Testis (tissue), 3 donors: ENCODE measurements around the gene ME1. TPM values are rescaled to one million over a fixed set of nuclear protein-coding genes. Genes with fewer than 3 reads are reported as not detected.
A peak's percentile ranks its signal among the peaks of the same experiment; 100 is the strongest.

ENCODE experiments used
- DNase-seq: peaks from one replicate; pipeline ENCODE4 v3.0.0-alpha.2; 2019
- H3K27ac ChIP-seq, 2 donors: fragments of 200-600 bp; sonication (generic); one replicate each; pipeline ENCODE4 v1.5.1; 2019
- H3K27me3 ChIP-seq: fragments of 200-600 bp; sonication (generic); one replicate; pipeline ENCODE4 v1.5.1; 2019
- H3K36me3 ChIP-seq: fragments of 200-600 bp; sonication (generic); one replicate; pipeline ENCODE4 v1.5.1; 2017; ENCODE audit warnings: low read depth; ENCODE audit errors: missing control alignments
- H3K4me1 ChIP-seq: fragments of 200-600 bp; sonication (generic); one replicate; pipeline ENCODE4 v1.5.1; 2019
- H3K4me3 ChIP-seq, 2 donors: fragments of 200-600 bp; sonication (generic); one replicate each; pipeline ENCODE4 v1.5.1; 2017 to 2019
- H3K9me3 ChIP-seq: fragments of 200-600 bp; sonication (generic); one replicate; pipeline ENCODE4 v1.5.1; 2017
- CTCF ChIP-seq, 3 experiments: fragments of 450-650 bp in 2 of 3; fragments of 200-600 bp in 1 of 3; sonication (generic) in 1 of 3; IDR thresholded peaks; one replicate each; pipeline ENCODE4 v1.5.1; 2016 to 2019; ENCODE audit warnings: antibody characterized with exemption in 3 of 3, mild to moderate bottlenecking in 2 of 3, moderate library complexity in 1 of 3
- POLR2A ChIP-seq: fragments of 450-650 bp; IDR thresholded peaks from one replicate; pipeline ENCODE4 v1.6.1; 2017; ENCODE audit warnings: antibody characterized with exemption, mild to moderate bottlenecking, moderate library complexity
- WGBS, 2 donors: methylation state at CpG; one replicate each; pipeline ENCODE4 v1.1.5; 2018; 5-methylcytosine and 5-hydroxymethylcytosine counted together
- intact Hi-C: fragments of 100-400 bp; cut with DNase I; formaldehyde crosslinking; loops from one replicate; pipeline ENCODE4 v1.15.1; 2023; ENCODE audit warnings: low total_unique reads
- polyA plus RNA-seq: library from polyadenylated mRNA; stranded (reverse); fragments of 350-450 nt; fragmentation: Illumina TruSeq; extraction: RNeasy Lipid Tissue Mini Kit (QIAGEN cat#74804); gene quantifications from one replicate; pipeline ENCODE4 v1.2.3, GENCODE V29; 2014; ENCODE audit warnings: low read depth, low replicate concordance; ENCODE audit not compliant: insufficient read depth
- total RNA-seq, 2 donors: library from RNA; depleted of rRNA; stranded (reverse); fragments of >200 nt; gene quantifications; one replicate each; pipeline ENCODE4 v1.2.3, GENCODE V29; 2016

The ME1 gene
- total and polyA plus RNA-seq, 3 donors from 2014 or later, result 28.0 to 37.2 (median 32.9) TPM

GRCh38 chr6:83429857-83430610 lies 817 bp downstream of the ME1 start:
- peak overlapping the region; percentile 79 to 89 for H3K4me3 ChIP-seq
- H3K4me1 ChIP-seq, result peaks cover 9% of the 10 kb centered on the region
- peak; percentile 70 for DNase-seq
- TF ChIP-seq CTCF (IDR thresholded peaks at IDR 0.05), result no peak
- intact Hi-C loops, result loop anchor here (10.0 kb wide), 1 partner anchor 85 kb away; the partner anchor contains the start of gene PRSS35
- H3K27me3 ChIP-seq, result no peaks in the 10 kb centered on the region
- no peaks in the 10 kb centered on the region for H3K36me3 ChIP-seq
- no peaks in the 10 kb centered on the region for H3K9me3 ChIP-seq
- WGBS, 2 donors, result 13 to 19% methylated on average over 13 of the region's 13 CpGs
- H3K27ac ChIP-seq, result peak overlapping the region; percentile 88 to 91

GRCh38 chr6:83429269-83429668 lies 1.6 kb downstream of the ME1 start:
- WGBS, 2 donors, result 36 to 48% methylated on average over 1 of the region's 1 CpG
- DNase-seq, result no peak
- Histone ChIP-seq H3K4me3 (no peak overlapping the region), H3K27me3 (no peaks in the 10 kb centered on the region), H3K27ac (no peak overlapping the region), H3K36me3 (no peaks in the 10 kb centered on the region), H3K9me3 (no peaks in the 10 kb centered on the region), H3K4me1 (peaks cover 9% of the 10 kb centered on the region)
- intact Hi-C loops, result loop anchor here (10.0 kb wide), 1 partner anchor 86 kb away; the partner anchor contains the start of gene PRSS35
- TF ChIP-seq POLR2A, result no peak

GRCh38 chr6:83424392-83425018 lies 6.3 kb downstream of the ME1 start:
- Histone ChIP-seq H3K27ac (no peak overlapping the region), H3K36me3 (no peaks in the 10 kb centered on the region), H3K4me1 (peaks cover 8% of the 10 kb centered on the region), H3K9me3 (no peaks in the 10 kb centered on the region), H3K4me3 (no peak overlapping the region), H3K27me3 (no peaks in the 10 kb centered on the region)
- WGBS, 2 donors, result 37 to 100% methylated on average over 1 of the region's 1 CpG
- no peak for TF ChIP-seq CTCF (IDR thresholded peaks at IDR 0.05)
- intact Hi-C loops, result loop anchor here (10.0 kb wide), 1 partner anchor 90 kb away; the partner anchor contains the start of gene PRSS35
- DNase-seq, result no peak

- Histone ChIP-seq H3K27me3 (no peaks in the 10 kb centered on the region), H3K36me3 (no peaks in the 10 kb centered on the region), H3K9me3 (no peaks in the 10 kb centered on the region), H3K4me3 (no peak overlapping the region), H3K4me1 (peaks cover 11% of the 10 kb centered on the region), H3K27ac (peak overlapping the region in 1 of 2 donors; percentile 11)
- no peak for DNase-seq
- 61 to 75% methylated on average over 3 of the region's 3 CpGs for WGBS, 2 donors
- intact Hi-C loops, result no loop called here
- TF ChIP-seq POLR2A (no peak), CTCF (IDR thresholded peaks at IDR 0.05) (peak; percentile 49 to 62 (median 58))
These were observed 12.8 kb downstream of the ME1 start for GRCh38 chr6:83417880-83418663.

GRCh38 chr6:83413068-83413467 lies 17.8 kb downstream of the ME1 start:
- Histone ChIP-seq H3K27me3 (no peaks in the 10 kb centered on the region), H3K9me3 (no peaks in the 10 kb centered on the region), H3K4me1 (peaks cover under 1% of the 10 kb centered on the region), H3K36me3 (no peaks in the 10 kb centered on the region), H3K4me3 (no peak overlapping the region), H3K27ac (no peak overlapping the region)
- intact Hi-C loops, result no loop called here
- DNase-seq, result no peak
- TF ChIP-seq POLR2A, result no peak
- TF ChIP-seq CTCF (IDR thresholded peaks at IDR 0.05), result no peak
- WGBS, 2 donors, result 97 to 98% methylated on average over 2 of the region's 2 CpGs
